ENCODE data around the gene MAP3K5. TPM values are rescaled to one million over a fixed set of nuclear protein-coding genes. Genes with fewer than 3 reads are reported as not detected.

MAP3K5 gene
- total and polyA plus RNA-seq, 2 donors (not counting 1 experiment from before 2014, with no cell fraction given), result 10.9 to 62.6 TPM

DNA sequence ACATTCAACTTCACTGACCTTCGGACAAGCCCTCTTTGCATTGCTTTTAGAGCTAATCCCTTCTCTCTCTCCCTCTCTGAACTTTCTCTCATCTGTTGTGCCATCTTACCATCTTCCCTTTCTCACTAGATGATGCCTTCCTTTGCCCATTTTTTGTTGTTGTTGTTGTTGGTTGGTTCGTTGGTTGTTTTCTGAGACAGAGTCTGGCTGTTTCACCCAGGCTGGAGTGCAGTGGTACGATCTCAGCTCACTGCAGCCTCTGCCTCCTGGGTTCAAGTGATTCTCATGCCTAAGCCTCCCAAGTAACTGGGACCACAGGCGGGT is 18.8 kb downstream of the MAP3K5 start:
- H3K4me3 ChIP-seq (replicated peaks in 1 of 4; ENCODE audit: control extremely low read depth in 1 of 4, insufficient read depth in 1 of 4, low read depth in 3 of 4, low read length in 4 of 4), result no peak overlapping the region
- H4K20me1 ChIP-seq (ENCODE audit: control insufficient read depth, extremely low read depth, insufficient read depth, low read length), result no peaks in the 10 kb centered on the region
- peaks cover 32% of the 10 kb centered on the region for H3K79me2 ChIP-seq (ENCODE audit: control insufficient read depth, insufficient read depth, low read length)
- no peaks in the 10 kb centered on the region for H3K36me3 ChIP-seq (ENCODE audit: control insufficient read depth, insufficient read depth, low read length)
- TF ChIP-seq, protein P1, sequence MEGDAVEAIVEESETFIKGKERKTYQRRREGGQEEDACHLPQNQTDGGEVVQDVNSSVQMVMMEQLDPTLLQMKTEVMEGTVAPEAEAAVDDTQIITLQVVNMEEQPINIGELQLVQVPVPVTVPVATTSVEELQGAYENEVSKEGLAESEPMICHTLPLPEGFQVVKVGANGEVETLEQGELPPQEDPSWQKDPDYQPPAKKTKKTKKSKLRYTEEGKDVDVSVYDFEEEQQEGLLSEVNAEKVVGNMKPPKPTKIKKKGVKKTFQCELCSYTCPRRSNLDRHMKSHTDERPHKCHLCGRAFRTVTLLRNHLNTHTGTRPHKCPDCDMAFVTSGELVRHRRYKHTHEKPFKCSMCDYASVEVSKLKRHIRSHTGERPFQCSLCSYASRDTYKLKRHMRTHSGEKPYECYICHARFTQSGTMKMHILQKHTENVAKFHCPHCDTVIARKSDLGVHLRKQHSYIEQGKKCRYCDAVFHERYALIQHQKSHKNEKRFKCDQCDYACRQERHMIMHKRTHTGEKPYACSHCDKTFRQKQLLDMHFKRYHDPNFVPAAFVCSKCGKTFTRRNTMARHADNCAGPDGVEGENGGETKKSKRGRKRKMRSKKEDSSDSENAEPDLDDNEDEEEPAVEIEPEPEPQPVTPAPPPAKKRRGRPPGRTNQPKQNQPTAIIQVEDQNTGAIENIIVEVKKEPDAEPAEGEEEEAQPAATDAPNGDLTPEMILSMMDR (conservative IDR thresholded peaks at IDR 0.05 in 1 of 2, IDR thresholded peaks at IDR 0.05 in 1 of 2; ENCODE audit: low read depth in 1 of 2, low read length in 2 of 2), result no peak
- no peak for TF ChIP-seq EZH2 (IDR thresholded peaks at IDR 0.05; ENCODE audit: low read length, missing control alignments)
- no peak overlapping the region for H3K9ac ChIP-seq (ENCODE audit: insufficient read depth, low read length)
- H3K4me2 ChIP-seq (ENCODE audit: extremely low read depth, insufficient read depth, low read length), result no peak overlapping the region
- peaks cover 5% of the 10 kb centered on the region for H3K4me1 ChIP-seq (ENCODE audit: control insufficient read depth, extremely low read depth, insufficient read depth, low read length)
- H3K9me3 ChIP-seq (ENCODE audit: control insufficient read depth, insufficient read depth, low read depth, low read length), result no peaks in the 10 kb centered on the region
- no peaks in the 10 kb centered on the region for H3K27me3 ChIP-seq (ENCODE audit: control insufficient read depth, insufficient read depth, low read length)
- no peak overlapping the region for H2AFZ ChIP-seq (ENCODE audit: low read length)
- no peak overlapping the region for H3K27ac ChIP-seq (ENCODE audit: insufficient read depth, low read length)
- no peak for DNase-seq (ENCODE audit: low read depth in 2 of 2)

DNA sequence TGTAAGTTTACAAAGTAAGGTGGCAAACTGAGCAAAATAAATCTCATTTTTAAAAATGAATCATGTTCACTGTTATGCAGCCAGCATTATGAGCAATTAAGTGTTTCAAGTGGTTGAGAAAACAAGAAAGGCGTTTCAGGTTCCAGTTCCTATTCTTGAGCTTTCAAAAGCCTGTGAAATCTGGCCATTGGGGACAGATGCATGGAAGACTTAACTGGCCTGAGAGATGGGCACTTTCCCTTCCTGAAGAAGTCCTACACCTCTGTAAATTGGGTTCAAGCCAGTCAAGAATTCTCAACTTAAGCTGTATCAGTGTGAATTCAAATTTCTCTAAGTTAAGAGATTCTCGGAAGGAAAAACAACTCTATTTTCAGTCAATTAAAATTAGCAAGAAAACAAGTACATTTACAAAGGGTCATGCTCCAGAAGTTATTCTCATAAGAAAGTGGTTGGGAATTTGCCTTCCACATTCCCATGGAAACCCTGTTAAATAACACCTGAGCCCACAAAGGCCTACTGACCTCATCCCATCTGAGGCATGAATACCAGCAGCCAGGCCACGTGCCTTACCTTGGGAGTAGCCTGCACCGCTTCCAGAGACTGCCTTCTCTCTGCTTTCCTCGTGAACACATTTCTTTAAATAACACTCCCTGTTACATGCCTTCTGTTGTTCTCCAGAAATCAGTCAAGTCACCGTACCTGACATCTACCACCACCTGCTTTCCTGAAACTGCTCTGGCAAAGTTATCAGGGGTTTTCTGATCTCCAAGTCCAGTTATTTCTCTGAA is 19.4 kb downstream of the MAP3K5 start:
- H2AFZ ChIP-seq (ENCODE audit: low read length), result no peak overlapping the region

DNA sequence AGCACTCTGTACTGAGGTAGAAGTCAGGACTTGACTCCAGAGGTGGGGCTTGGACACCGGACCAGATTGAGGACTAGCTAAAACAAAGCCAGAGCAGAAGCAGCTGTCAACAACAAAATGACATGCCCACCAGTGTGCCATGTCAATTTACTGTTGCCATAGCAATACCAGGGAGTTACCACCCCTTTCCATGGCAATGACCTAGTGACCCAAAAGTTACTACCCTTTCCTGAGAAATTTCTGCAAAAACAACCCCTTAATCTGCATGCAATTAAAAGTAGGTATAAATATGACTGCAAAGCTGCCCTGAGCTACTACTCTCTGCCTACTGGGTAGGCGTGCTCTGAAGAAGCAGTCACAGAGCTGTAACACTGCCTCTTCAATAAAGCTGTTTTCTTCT is 21.0 kb downstream of the MAP3K5 start:
- no peak for DNase-seq (ENCODE audit: low read depth in 2 of 2)
- H3K9me3 ChIP-seq (ENCODE audit: control insufficient read depth, insufficient read depth, low read depth, low read length), result no peaks in the 10 kb centered on the region
- no peak overlapping the region for H3K4me3 ChIP-seq (replicated peaks in 1 of 4; ENCODE audit: control extremely low read depth in 1 of 4, insufficient read depth in 1 of 4, low read depth in 3 of 4, low read length in 4 of 4)
- no peak overlapping the region for H3K9ac ChIP-seq (ENCODE audit: insufficient read depth, low read length)
- H3K27me3 ChIP-seq (ENCODE audit: control insufficient read depth, insufficient read depth, low read length), result no peaks in the 10 kb centered on the region
- H4K20me1 ChIP-seq (ENCODE audit: control insufficient read depth, extremely low read depth, insufficient read depth, low read length), result no peaks in the 10 kb centered on the region
- H2AFZ ChIP-seq (ENCODE audit: low read length), result no peak overlapping the region
- peaks cover 5% of the 10 kb centered on the region for H3K4me1 ChIP-seq (ENCODE audit: control insufficient read depth, extremely low read depth, insufficient read depth, low read length)
- H3K36me3 ChIP-seq (ENCODE audit: control insufficient read depth, insufficient read depth, low read length), result no peaks in the 10 kb centered on the region
- no peak overlapping the region for H3K27ac ChIP-seq (ENCODE audit: insufficient read depth, low read length)
- no peak overlapping the region for H3K4me2 ChIP-seq (ENCODE audit: extremely low read depth, insufficient read depth, low read length)
- TF ChIP-seq, protein P1 (conservative IDR thresholded peaks at IDR 0.05 in 1 of 2, IDR thresholded peaks at IDR 0.05 in 1 of 2; ENCODE audit: low read depth in 1 of 2, low read length in 2 of 2), result no peak
- TF ChIP-seq EZH2 (IDR thresholded peaks at IDR 0.05; ENCODE audit: low read length, missing control alignments), result no peak
- peaks cover 42% of the 10 kb centered on the region for H3K79me2 ChIP-seq (ENCODE audit: control insufficient read depth, insufficient read depth, low read length)

More for the DNA sequence above, 19.4 kb downstream of the MAP3K5 start:
- Histone ChIP-seq H3K9me3 (ENCODE audit: control insufficient read depth, insufficient read depth, low read depth, low read length) (no peaks in the 10 kb centered on the region), H3K4me1 (ENCODE audit: control insufficient read depth, extremely low read depth, insufficient read depth, low read length) (peaks cover 5% of the 10 kb centered on the region), H4K20me1 (ENCODE audit: control insufficient read depth, extremely low read depth, insufficient read depth, low read length) (no peaks in the 10 kb centered on the region), H3K27me3 (ENCODE audit: control insufficient read depth, insufficient read depth, low read length) (no peaks in the 10 kb centered on the region), H3K9ac (ENCODE audit: insufficient read depth, low read length) (no peak overlapping the region), H3K27ac (ENCODE audit: insufficient read depth, low read length) (no peak overlapping the region), H3K79me2 (ENCODE audit: control insufficient read depth, insufficient read depth, low read length) (peaks cover 36% of the 10 kb centered on the region), H3K4me3 (replicated peaks in 1 of 4; ENCODE audit: control extremely low read depth in 1 of 4, insufficient read depth in 1 of 4, low read depth in 3 of 4, low read length in 4 of 4) (no peak overlapping the region), H3K4me2 (ENCODE audit: extremely low read depth, insufficient read depth, low read length) (no peak overlapping the region), H3K36me3 (ENCODE audit: control insufficient read depth, insufficient read depth, low read length) (no peaks in the 10 kb centered on the region)
- peak in 1 of 2 donors; percentile 37 for DNase-seq (ENCODE audit: low read depth in 2 of 2)
- TF ChIP-seq, protein P1 (conservative IDR thresholded peaks at IDR 0.05 in 1 of 2, IDR thresholded peaks at IDR 0.05 in 1 of 2; ENCODE audit: low read depth in 1 of 2, low read length in 2 of 2), result no peak
- no peak for TF ChIP-seq EZH2 (IDR thresholded peaks at IDR 0.05; ENCODE audit: low read length, missing control alignments)
